ENCODE measurements around the gene S100A10. TPM values are rescaled to one million over a fixed set of nuclear protein-coding genes. Genes with fewer than 3 reads are reported as not detected.

The S100A10 gene
- total and polyA plus RNA-seq, 2 experiments from 2014 or later = 60.5 to 1,024 TPM

GRCh38 chr1:151960780-151961513 lies 32.7 kb downstream of the S100A10 start:
- Histone ChIP-seq H2AFZ (no peak overlapping the region), H3K9me3 (ENCODE audit: low read depth) (no peaks in the 10 kb centered on the region), H3K9me2 (ENCODE audit: insufficient read depth) (no peaks in the 10 kb centered on the region), H3F3A (ENCODE audit: insufficient read depth) (no peaks in the 10 kb centered on the region), H3K4me2 (ENCODE audit: unreplicated experiment) (no peak overlapping the region), H3K9ac (no peak overlapping the region), H3K4me3 (no peak overlapping the region), H3K27ac (no peak overlapping the region), H3K27me3 (replicated peaks; ENCODE audit: insufficient read depth) (no peaks in the 10 kb centered on the region), H3K4me1 (ENCODE audit: insufficient read depth) (peaks cover 7% of the 10 kb centered on the region; the same call in 1 of the 2 replicates), H3K36me3 (ENCODE audit: low read depth) (no peaks in the 10 kb centered on the region), H3K79me2 (ENCODE audit: insufficient read depth) (no peaks in the 10 kb centered on the region), H4K20me1 (ENCODE audit: insufficient read depth) (no peaks in the 10 kb centered on the region)
- WGBS, 2 experiments (ENCODE audit: low coverage in 1 of 2, low lambda C conversion rate in 2 of 2, missing lambda C conversion rate in 2 of 2) = 89% methylated on average over 2 of the region's 2 CpGs
- in situ Hi-C loops (cut with MboI) = no loop called here
- DNase-seq = no peak
- TF ChIP-seq EZH2phosphoT487 (IDR thresholded peaks at IDR 0.05; ENCODE audit: insufficient read depth, low read depth) (no peak), EZH2 (IDR thresholded peaks at IDR 0.05; ENCODE audit: insufficient read depth, poor library complexity, severe bottlenecking) (no peak)

DNA sequence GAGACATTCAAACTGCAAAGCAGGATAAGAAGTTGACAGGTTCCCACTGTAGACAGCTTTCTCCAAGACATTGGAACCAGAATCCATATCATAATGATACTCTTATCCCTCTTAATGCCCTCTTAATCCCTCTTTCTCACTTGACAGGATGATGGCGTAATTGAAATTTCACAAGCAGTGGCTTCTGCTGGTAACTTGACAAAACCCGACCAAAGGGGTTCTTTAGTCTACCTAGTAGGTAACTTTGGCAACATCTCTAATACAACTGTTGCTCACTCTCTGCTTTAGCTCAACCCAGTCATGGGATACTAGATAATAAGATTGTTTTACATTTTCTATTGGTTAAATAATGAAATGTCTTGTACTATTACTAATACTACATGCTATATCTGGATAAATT lies 34.7 kb downstream of the S100A10 start:
- Histone ChIP-seq H2AFZ (no peak overlapping the region), H3F3A (ENCODE audit: insufficient read depth) (no peaks in the 10 kb centered on the region), H3K27ac (no peak overlapping the region), H3K27me3 (replicated peaks; ENCODE audit: insufficient read depth) (no peaks in the 10 kb centered on the region), H3K4me2 (ENCODE audit: unreplicated experiment) (no peak overlapping the region), H3K36me3 (ENCODE audit: low read depth) (no peaks in the 10 kb centered on the region), H3K9me3 (ENCODE audit: low read depth) (no peaks in the 10 kb centered on the region), H3K9ac (no peak overlapping the region), H3K4me3 (no peak overlapping the region), H4K20me1 (ENCODE audit: insufficient read depth) (no peaks in the 10 kb centered on the region), H3K4me1 (ENCODE audit: insufficient read depth) (no peaks in the 10 kb centered on the region), H3K79me2 (ENCODE audit: insufficient read depth) (no peaks in the 10 kb centered on the region), H3K9me2 (ENCODE audit: insufficient read depth) (no peaks in the 10 kb centered on the region)
- TF ChIP-seq EZH2phosphoT487 (IDR thresholded peaks at IDR 0.05; ENCODE audit: insufficient read depth, low read depth) (no peak), EZH2 (IDR thresholded peaks at IDR 0.05; ENCODE audit: insufficient read depth, poor library complexity, severe bottlenecking) (no peak)
- WGBS, 2 experiments (ENCODE audit: low coverage in 1 of 2, low lambda C conversion rate in 2 of 2, missing lambda C conversion rate in 2 of 2) = 93 to 100% methylated on average over 2 of the region's 2 CpGs
- DNase-seq = no peak
- in situ Hi-C loops (cut with MboI) = no loop called here

DNA sequence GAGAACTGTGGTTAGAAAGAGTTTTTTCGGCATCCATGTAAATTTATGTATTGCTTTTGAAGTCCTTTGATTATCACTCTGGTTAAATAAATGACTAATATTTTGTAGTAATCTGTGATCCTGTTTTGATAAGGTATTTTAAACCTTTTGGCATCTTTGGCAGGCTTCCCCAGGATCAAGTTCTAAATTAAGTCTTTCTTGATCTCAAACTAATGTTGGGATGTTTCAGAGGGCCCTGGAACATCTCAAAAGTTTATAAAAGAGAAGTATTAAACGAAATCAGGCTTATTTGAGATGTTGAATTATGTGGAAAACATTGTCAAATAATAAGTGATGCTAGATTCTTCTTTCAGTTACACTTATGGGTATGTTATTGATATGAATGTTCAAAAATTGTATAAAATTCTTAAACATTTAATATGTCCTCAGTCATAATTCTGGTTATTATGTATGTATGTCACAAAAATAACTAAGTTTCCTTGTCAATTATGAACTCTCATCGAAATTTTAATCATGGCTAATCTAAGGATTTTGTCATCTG lies 36.6 kb downstream of the S100A10 start:
- no peaks in the 10 kb centered on the region for H3K9me3 ChIP-seq (ENCODE audit: low read depth)
- no peak for TF ChIP-seq EZH2 (IDR thresholded peaks at IDR 0.05; ENCODE audit: insufficient read depth, poor library complexity, severe bottlenecking)
- no peak for TF ChIP-seq EZH2phosphoT487 (IDR thresholded peaks at IDR 0.05; ENCODE audit: insufficient read depth, low read depth)
- H3K4me3 ChIP-seq = no peak overlapping the region
- no peaks in the 10 kb centered on the region for H3K79me2 ChIP-seq (ENCODE audit: insufficient read depth)
- H3K4me1 ChIP-seq (ENCODE audit: insufficient read depth) = no peaks in the 10 kb centered on the region
- H4K20me1 ChIP-seq (ENCODE audit: insufficient read depth) = no peaks in the 10 kb centered on the region
- H3K36me3 ChIP-seq (ENCODE audit: low read depth) = no peaks in the 10 kb centered on the region
- no peak overlapping the region for H3K4me2 ChIP-seq (ENCODE audit: unreplicated experiment)
- no peak overlapping the region for H2AFZ ChIP-seq
- WGBS, 2 experiments (ENCODE audit: low coverage in 1 of 2, low lambda C conversion rate in 2 of 2, missing lambda C conversion rate in 2 of 2) = 77% methylated on average over 3 of the region's 3 CpGs
- no peaks in the 10 kb centered on the region for H3F3A ChIP-seq (ENCODE audit: insufficient read depth)
- no peaks in the 10 kb centered on the region for H3K9me2 ChIP-seq (ENCODE audit: insufficient read depth)
- in situ Hi-C loops (cut with MboI) = no loop called here
- no peak for DNase-seq
- no peak overlapping the region for H3K9ac ChIP-seq
- no peaks in the 10 kb centered on the region for H3K27me3 ChIP-seq (replicated peaks; ENCODE audit: insufficient read depth)
- H3K27ac ChIP-seq = no peak overlapping the region

DNA sequence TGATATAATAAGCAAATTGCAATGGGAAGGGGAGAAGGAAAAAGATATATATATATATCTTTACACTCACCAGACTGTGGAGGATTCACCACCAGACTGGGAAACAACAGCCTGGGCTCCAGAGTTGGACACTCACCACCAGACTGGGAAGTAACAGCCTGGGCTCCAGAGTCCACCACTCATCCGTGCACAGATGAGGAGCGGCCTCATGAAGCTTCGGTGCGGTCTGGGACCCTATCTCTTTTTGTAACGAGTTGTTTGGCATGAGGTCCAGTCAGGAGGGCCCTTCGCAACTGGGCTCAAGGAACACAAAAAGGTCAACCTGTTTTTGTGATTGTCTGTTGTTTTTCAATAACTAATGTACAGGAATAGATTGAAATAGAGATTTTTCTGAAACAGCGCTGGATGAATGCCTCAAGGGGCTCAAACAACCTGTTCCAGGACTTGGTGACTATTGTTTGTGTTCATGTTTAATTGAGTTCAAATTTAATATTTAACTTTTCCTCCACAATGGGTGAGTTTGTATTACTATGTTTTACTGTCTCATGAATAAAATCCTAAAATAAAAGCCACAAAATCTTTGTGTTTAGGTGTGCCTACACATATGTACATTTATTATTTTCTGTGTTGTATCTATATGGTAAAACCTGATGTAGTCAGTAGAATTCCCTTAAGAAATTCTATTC lies 40.1 kb downstream of the S100A10 start:
- no peak overlapping the region for H3K4me3 ChIP-seq

More for the DNA sequence above, 40.1 kb downstream of the S100A10 start:
- H3K9ac ChIP-seq = no peak overlapping the region
- H3K4me2 ChIP-seq (ENCODE audit: unreplicated experiment) = no peak overlapping the region
- H2AFZ ChIP-seq = no peak overlapping the region
- no peak overlapping the region for H3K27ac ChIP-seq
- 80 to 83% methylated on average over 7 of the region's 7 CpGs for WGBS, 2 experiments (ENCODE audit: low coverage in 1 of 2, low lambda C conversion rate in 2 of 2, missing lambda C conversion rate in 2 of 2)
- H3K9me3 ChIP-seq (ENCODE audit: low read depth) = no peaks in the 10 kb centered on the region
- no peak for DNase-seq
- no peaks in the 10 kb centered on the region for H3K79me2 ChIP-seq (ENCODE audit: insufficient read depth)
- no peaks in the 10 kb centered on the region for H3K36me3 ChIP-seq (ENCODE audit: low read depth)
- H3F3A ChIP-seq (ENCODE audit: insufficient read depth) = no peaks in the 10 kb centered on the region
- in situ Hi-C loops (cut with MboI) = no loop called here
- no peak for TF ChIP-seq EZH2phosphoT487 (IDR thresholded peaks at IDR 0.05; ENCODE audit: insufficient read depth, low read depth)
- H3K4me1 ChIP-seq (ENCODE audit: insufficient read depth) = no peaks in the 10 kb centered on the region
- H3K9me2 ChIP-seq (ENCODE audit: insufficient read depth) = no peaks in the 10 kb centered on the region
- H3K27me3 ChIP-seq (replicated peaks; ENCODE audit: insufficient read depth) = no peaks in the 10 kb centered on the region
- H4K20me1 ChIP-seq (ENCODE audit: insufficient read depth) = no peaks in the 10 kb centered on the region
